ENCODE data around the gene SYT6. TPM values are rescaled to one million over a fixed set of nuclear protein-coding genes. Genes with fewer than 3 reads are reported as not detected.

SYT6 gene
- total and polyA plus RNA-seq, 2 experiments from 2014 or later = 0.09 TPM; not detected in 1

- no peak overlapping the region for H3K27ac ChIP-seq
- no peak overlapping the region for H3K4me3 ChIP-seq
- H3K36me3 ChIP-seq = no peaks in the 10 kb centered on the region
- DNase-seq (ENCODE audit: low read depth in 1 of 2, low spot score in 1 of 2) = no peak
- no peak for TF ChIP-seq CTCF (IDR thresholded peaks at IDR 0.05; ENCODE audit: low read depth, low read length)
- H3K27me3 ChIP-seq = peaks cover 29% of the 10 kb centered on the region
- H3K4me1 ChIP-seq (ENCODE audit: low read depth) = no peaks in the 10 kb centered on the region
- no peaks in the 10 kb centered on the region for H3K9me3 ChIP-seq (ENCODE audit: low read depth)
These were observed 6.3 kb upstream of the SYT6 start for GRCh38 chr1:114159941-114160340.

GRCh38 chr1:114157275-114157660 is 3.6 kb upstream of the SYT6 start:
- H3K4me3 ChIP-seq = no peak overlapping the region
- H3K36me3 ChIP-seq = no peaks in the 10 kb centered on the region
- no peak for TF ChIP-seq CTCF (IDR thresholded peaks at IDR 0.05; ENCODE audit: low read depth, low read length)
- peaks cover 6% of the 10 kb centered on the region for H3K4me1 ChIP-seq (ENCODE audit: low read depth)
- peaks cover 56% of the 10 kb centered on the region for H3K27me3 ChIP-seq
- H3K9me3 ChIP-seq (ENCODE audit: low read depth) = no peaks in the 10 kb centered on the region
- DNase-seq (ENCODE audit: low read depth in 1 of 2, low spot score in 1 of 2) = no peak
- no peak overlapping the region for H3K27ac ChIP-seq

GRCh38 chr1:114156538-114157274 is 3.0 kb upstream of the SYT6 start:
- peak in 1 of 2 donors; percentile 70 for DNase-seq (ENCODE audit: low read depth in 1 of 2, low spot score in 1 of 2)
- Histone ChIP-seq H3K27me3 (peaks cover 61% of the 10 kb centered on the region), H3K36me3 (no peaks in the 10 kb centered on the region), H3K4me3 (no peak overlapping the region), H3K27ac (no peak overlapping the region), H3K4me1 (ENCODE audit: low read depth) (peaks cover 8% of the 10 kb centered on the region), H3K9me3 (ENCODE audit: low read depth) (no peaks in the 10 kb centered on the region)
- no peak for TF ChIP-seq CTCF (IDR thresholded peaks at IDR 0.05; ENCODE audit: low read depth, low read length)

GRCh38 chr1:114155706-114156105 is 2.0 kb upstream of the SYT6 start:
- no peak overlapping the region for H3K27ac ChIP-seq
- H3K27me3 ChIP-seq = peaks cover 69% of the 10 kb centered on the region
- no peaks in the 10 kb centered on the region for H3K9me3 ChIP-seq (ENCODE audit: low read depth)
- no peak for TF ChIP-seq CTCF (IDR thresholded peaks at IDR 0.05; ENCODE audit: low read depth, low read length)
- H3K4me3 ChIP-seq = no peak overlapping the region
- DNase-seq (ENCODE audit: low read depth in 1 of 2, low spot score in 1 of 2) = no peak
- H3K36me3 ChIP-seq = no peaks in the 10 kb centered on the region
- peaks cover 8% of the 10 kb centered on the region for H3K4me1 ChIP-seq (ENCODE audit: low read depth)

GRCh38 chr1:114154963-114155322 is 1.3 kb upstream of the SYT6 start:
- Histone ChIP-seq H3K4me3 (no peak overlapping the region), H3K27me3 (peaks cover 75% of the 10 kb centered on the region), H3K36me3 (no peaks in the 10 kb centered on the region), H3K27ac (no peak overlapping the region), H3K9me3 (ENCODE audit: low read depth) (no peaks in the 10 kb centered on the region), H3K4me1 (ENCODE audit: low read depth) (peaks cover 8% of the 10 kb centered on the region)
- peak; percentile 17 to 84 for DNase-seq (ENCODE audit: low read depth in 1 of 2, low spot score in 1 of 2)
- TF ChIP-seq CTCF (IDR thresholded peaks at IDR 0.05; ENCODE audit: low read depth, low read length) = no peak
